Neural progenitor cell (in vitro differentiated cells): ENCODE data around the gene FSTL1. TPM values are rescaled to one million over a fixed set of nuclear protein-coding genes. Genes with fewer than 3 reads are reported as not detected.
"Not testable (repeated sequence)": the region's sequence is repeated elsewhere in the genome, so short reads cannot be mapped to it uniquely, and the experiment has no call there.

ENCODE experiments used
- DNase-seq: peaks from one replicate; pipeline ENCODE4 v3.0.0-alpha.2; 2016; ENCODE audit warnings: low spot score
- H2AFZ ChIP-seq: fragments of 200-600 bp; sonication (generic); replicated peaks from 2 replicates; pipeline ENCODE4 v1.6.1; 2016; ENCODE audit warnings: antibody characterized with exemption
- H3F3A ChIP-seq: fragments of 200-600 bp; sonication (generic); 2 replicates; pipeline ENCODE4 v1.6.1; 2016; ENCODE audit warnings: antibody characterized with exemption, low read depth
- H3K27ac ChIP-seq: fragments of 200-600 bp; sonication (generic); 2 replicates; pipeline ENCODE4 v1.5.1; 2016; ENCODE audit warnings: mild to moderate bottlenecking
- H3K27me3 ChIP-seq: fragments of 200-600 bp; sonication (generic); 2 replicates; pipeline ENCODE4 v1.6.1; 2016; ENCODE audit warnings: mild to moderate bottlenecking, moderate library complexity
- H3K36me3 ChIP-seq: fragments of 200-600 bp; sonication (generic); 2 replicates; pipeline ENCODE4 v1.5.1; 2016
- H3K4me1 ChIP-seq: fragments of 200-600 bp; sonication (generic); 2 replicates; pipeline ENCODE4 v1.6.1; 2016; ENCODE audit warnings: mixed run types
- H3K4me2 ChIP-seq: fragments of 200-600 bp; sonication (generic); 2 replicates; pipeline ENCODE4 v1.6.1; 2016
- H3K4me3 ChIP-seq: fragments of 200-600 bp; sonication (generic); 2 replicates; pipeline ENCODE4 v1.5.1; 2016
- H3K79me2 ChIP-seq: fragments of 200-600 bp; sonication (generic); 2 replicates; pipeline ENCODE4 v1.6.1; 2016; ENCODE audit warnings: low read depth
- H3K9ac ChIP-seq: fragments of 200-600 bp; sonication (generic); 2 replicates; pipeline ENCODE4 v1.6.1; 2016
- H3K9me3 ChIP-seq: fragments of 200-600 bp; sonication (generic); 2 replicates; pipeline ENCODE4 v1.5.1; 2016; ENCODE audit warnings: low read depth
- H4K20me1 ChIP-seq: fragments of 200-600 bp; sonication (generic); 2 replicates; pipeline ENCODE4 v1.6.1; 2016; ENCODE audit warnings: low read depth
- H3K27ac Mint-ChIP-seq: 3 replicates; pipeline ENCODE4 v1.8.0; 2021; ENCODE audit warnings: mixed read lengths
- H3K27me3 Mint-ChIP-seq: 2 replicates; pipeline ENCODE4 v1.8.0; 2022; ENCODE audit warnings: low read depth, mild to moderate bottlenecking, inconsistent platforms, moderate library complexity, mixed read lengths; ENCODE audit not compliant: insufficient read depth
- H3K36me3 Mint-ChIP-seq: 3 replicates; pipeline ENCODE4 v1.8.0; 2021; ENCODE audit warnings: mixed read lengths
- H3K4me1 Mint-ChIP-seq: 3 replicates; pipeline ENCODE4 v1.8.0; 2021; ENCODE audit warnings: mixed read lengths
- H3K4me3 Mint-ChIP-seq: 3 replicates; pipeline ENCODE4 v1.8.0; 2021; ENCODE audit warnings: mild to moderate bottlenecking, moderate library complexity, mixed read lengths
- H3K9me3 Mint-ChIP-seq: 3 replicates; pipeline ENCODE4 v1.8.0; 2020; ENCODE audit warnings: mixed read lengths
- CTCF ChIP-seq: fragments of 200-600 bp; sonication (generic); IDR thresholded peaks from 2 replicates; pipeline ENCODE4 v1.5.1; 2017; ENCODE audit warnings: antibody characterized with exemption, mild to moderate bottlenecking
- EZH2 ChIP-seq: fragments of 200-600 bp; sonication (generic); IDR thresholded peaks from 2 replicates; pipeline ENCODE4 v1.6.1; 2017; ENCODE audit warnings: antibody characterized with exemption, mild to moderate bottlenecking, moderate library complexity
- EZH2phosphoT487 ChIP-seq: fragments of 200-600 bp; sonication (generic); IDR thresholded peaks from 2 replicates; pipeline ENCODE4 v1.6.1; 2017; ENCODE audit warnings: antibody characterized with exemption
- total RNA-seq: library from RNA; depleted of rRNA; stranded (reverse); fragments of >200 nt; gene quantifications from 2 replicates; pipeline ENCODE4 v1.2.3, GENCODE V29; 2015; ENCODE audit warnings: low replicate concordance

FSTL1 gene
- total RNA-seq, 1 donor from 2014 or later, result 327 TPM

- peaks cover 4% of the 10 kb centered on the region for H3K36me3 ChIP-seq
- H3K27me3 Mint-ChIP-seq, result no peaks in the 10 kb centered on the region
- no peak overlapping the region for H3K9ac ChIP-seq
- no peak for DNase-seq
- H3F3A ChIP-seq, result no peaks in the 10 kb centered on the region
- H3K4me1 Mint-ChIP-seq, result peaks cover 2% of the 10 kb centered on the region
- no peak overlapping the region for H3K4me3 Mint-ChIP-seq
- TF ChIP-seq EZH2phosphoT487 (no peak), CTCF (no peak), EZH2 (no peak)
- no peaks in the 10 kb centered on the region for H3K36me3 Mint-ChIP-seq
- no peaks in the 10 kb centered on the region for H3K4me1 ChIP-seq
- H3K9me3 ChIP-seq, result no peaks in the 10 kb centered on the region
- no peaks in the 10 kb centered on the region for H3K27me3 ChIP-seq
- H4K20me1 ChIP-seq, result no peaks in the 10 kb centered on the region
- no peak overlapping the region for H3K27ac ChIP-seq
- H3K27ac Mint-ChIP-seq, result no peak overlapping the region
- peaks cover 2% of the 10 kb centered on the region for H3K9me3 Mint-ChIP-seq
- no peak overlapping the region for H3K4me2 ChIP-seq
- no peak overlapping the region for H2AFZ ChIP-seq
- no peaks in the 10 kb centered on the region for H3K79me2 ChIP-seq
- no peak overlapping the region for H3K4me3 ChIP-seq
These were observed 67.8 kb downstream of the FSTL1 start for GRCh38 chr3:120382941-120383447.

GRCh38 chr3:120381503-120381902, 69.3 kb downstream of the FSTL1 start:
- H3F3A ChIP-seq, result no peaks in the 10 kb centered on the region
- H3K4me1 ChIP-seq, result no peaks in the 10 kb centered on the region
- no peak overlapping the region for H3K4me2 ChIP-seq
- no peak overlapping the region for H3K27ac Mint-ChIP-seq
- no peaks in the 10 kb centered on the region for H3K27me3 Mint-ChIP-seq
- H2AFZ ChIP-seq, result no peak overlapping the region
- no peak overlapping the region for H3K4me3 ChIP-seq
- H3K9ac ChIP-seq, result no peak overlapping the region
- no peak for TF ChIP-seq EZH2phosphoT487
- no peak for TF ChIP-seq EZH2
- no peak for TF ChIP-seq CTCF
- peaks cover 2% of the 10 kb centered on the region for H3K4me1 Mint-ChIP-seq
- H4K20me1 ChIP-seq, result no peaks in the 10 kb centered on the region
- no peaks in the 10 kb centered on the region for H3K36me3 Mint-ChIP-seq
- no peaks in the 10 kb centered on the region for H3K9me3 ChIP-seq
- H3K9me3 Mint-ChIP-seq, result peaks cover 2% of the 10 kb centered on the region
- H3K4me3 Mint-ChIP-seq, result no peak overlapping the region
- DNase-seq, result no peak
- H3K27ac ChIP-seq, result no peak overlapping the region
- no peaks in the 10 kb centered on the region for H3K79me2 ChIP-seq
- peaks cover 4% of the 10 kb centered on the region for H3K36me3 ChIP-seq
- no peaks in the 10 kb centered on the region for H3K27me3 ChIP-seq

- H3K27ac ChIP-seq, H3K9me3 Mint-ChIP-seq, H3K9me3 ChIP-seq, H3K27ac Mint-ChIP-seq, H3K9ac ChIP-seq, H3F3A ChIP-seq, H3K27me3 ChIP-seq, H3K27me3 Mint-ChIP-seq, H3K4me3 ChIP-seq, H3K36me3 ChIP-seq, H3K4me1 ChIP-seq, H3K36me3 Mint-ChIP-seq, H3K4me3 Mint-ChIP-seq, H3K79me2 ChIP-seq, DNase-seq, H4K20me1 ChIP-seq, H3K4me1 Mint-ChIP-seq, H3K4me2 ChIP-seq, H2AFZ ChIP-seq: not testable (repeated sequence)
These were observed 72.8 kb downstream of the FSTL1 start for GRCh38 chr3:120377948-120378347.

GRCh38 chr3:120370463-120370862, 80.3 kb downstream of the FSTL1 start:
- no peak overlapping the region for H3K9ac ChIP-seq
- Mint-ChIP-seq H3K27me3 (no peaks in the 10 kb centered on the region), H3K4me3 (no peak overlapping the region), H3K36me3 (no peaks in the 10 kb centered on the region), H3K27ac (no peak overlapping the region), H3K4me1 (no peaks in the 10 kb centered on the region), H3K9me3 (no peaks in the 10 kb centered on the region)
- no peak for DNase-seq
- H3K79me2 ChIP-seq, result no peaks in the 10 kb centered on the region
- H4K20me1 ChIP-seq, result no peaks in the 10 kb centered on the region
- H3K36me3 ChIP-seq, result no peaks in the 10 kb centered on the region
- no peaks in the 10 kb centered on the region for H3K4me1 ChIP-seq
- no peaks in the 10 kb centered on the region for H3K9me3 ChIP-seq
- H3K27ac ChIP-seq, result no peak overlapping the region
- H3K4me2 ChIP-seq, result no peak overlapping the region
- no peaks in the 10 kb centered on the region for H3F3A ChIP-seq
- TF ChIP-seq EZH2 (no peak), EZH2phosphoT487 (no peak), CTCF (no peak)
- H3K4me3 ChIP-seq, result no peak overlapping the region
- no peaks in the 10 kb centered on the region for H3K27me3 ChIP-seq
- no peak overlapping the region for H2AFZ ChIP-seq
